Activated B cell treated with CpG ODN at 0.5 μM for 24 hours (primary cell): ENCODE measurements around the gene HOXA5. TPM values are rescaled to one million over a fixed set of nuclear protein-coding genes. Genes with fewer than 3 reads are reported as not detected.

ENCODE experiments used
- ATAC-seq: fragments of 200-7000 bp; cut with Tn5 transposase; one replicate; pipeline ENCODE4 v1.10.0; 2021; ENCODE audit warnings: low read depth, mild to moderate bottlenecking, moderate library complexity
- CTCF ChIA-PET: fragments of 350-600 bp; sonication (Branson Sonifier 250); formaldehyde crosslinking; loops from one replicate; lab custom pipeline; 2021; ENCODE audit warnings: antibody characterized with exemption; lab: Charles Lee
- POLR2A ChIA-PET: fragments of 350-600 bp; sonication (Branson Sonifier 250); formaldehyde crosslinking; loops from one replicate; lab custom pipeline; 2021; ENCODE audit warnings: antibody characterized with exemption; lab: Charles Lee
- DNase-seq: peaks from one replicate; pipeline ENCODE4 v3.0.0; 2022
- H3K27ac Mint-ChIP-seq: one replicate; pipeline ENCODE4 v1.8.0; 2020; ENCODE audit warnings: mixed read lengths
- H3K27me3 Mint-ChIP-seq: one replicate; pipeline ENCODE4 v1.8.0; 2021; ENCODE audit warnings: mixed read lengths
- H3K36me3 Mint-ChIP-seq: one replicate; pipeline ENCODE4 v1.8.0; 2021; ENCODE audit warnings: low read depth, mixed read lengths
- H3K4me1 Mint-ChIP-seq: one replicate; pipeline ENCODE4 v1.8.0; 2021; ENCODE audit warnings: mixed read lengths
- H3K4me3 Mint-ChIP-seq: one replicate; pipeline ENCODE4 v1.8.0; 2020; ENCODE audit warnings: mild to moderate bottlenecking, mixed read lengths
- H3K9me3 Mint-ChIP-seq: one replicate; pipeline ENCODE4 v1.8.0; 2020; ENCODE audit warnings: mixed read lengths
- CTCF ChIP-seq: fragments of 200-600 bp; IDR thresholded peaks from one replicate; pipeline ENCODE4 v1.8.0; 2022; ENCODE audit warnings: antibody characterized with exemption, mild to moderate bottlenecking
- intact Hi-C: fragments of 100-400 bp; cut with micrococcal nuclease; formaldehyde crosslinking; loops from one replicate; pipeline ENCODE4 v1.15.1; 2024
- total RNA-seq: library from RNA; stranded (reverse); gene quantifications from 2 replicates; pipeline ENCODE4 v1.2.3, GENCODE V29; 2022

Gene HOXA5
- total RNA-seq, 1 donor from 2014 or later: not detected

GRCh38 chr7:27102581-27103442 is 40.7 kb downstream of the HOXA5 start, which contains the start of gene HOXA2:
TSS of gene HOXA2 (minus strand) at chr7:27102683. CDS start at chr7:27102500, 183 bp downstream.
- peaks cover 24% of the 10 kb centered on the region for H3K4me1 Mint-ChIP-seq
- ChIA-PET POLR2A (no interaction called here), CTCF (no interaction called here)
- H3K9me3 Mint-ChIP-seq: no peaks in the 10 kb centered on the region
- ATAC-seq (no peak), DNase-seq (no peak)
- no peak for TF ChIP-seq CTCF
- H3K4me3 Mint-ChIP-seq: peak within 1 kb of the TSS; percentile 36
- peaks cover 10% of the 10 kb centered on the region for H3K36me3 Mint-ChIP-seq
- intact Hi-C loops: no loop called here
- H3K27me3 Mint-ChIP-seq: peaks cover 64% of the 10 kb centered on the region
- H3K27ac Mint-ChIP-seq: no peak within 1 kb of the TSS

GRCh38 chr7:27101957-27102580 is 41.4 kb downstream of the HOXA5 start:
- Mint-ChIP-seq H3K27me3 (peaks cover 71% of the 10 kb centered on the region), H3K36me3 (peaks cover 10% of the 10 kb centered on the region), H3K4me3 (peak overlapping the region; percentile 36), H3K9me3 (no peaks in the 10 kb centered on the region), H3K4me1 (peaks cover 31% of the 10 kb centered on the region), H3K27ac (no peak overlapping the region)
- ATAC-seq (no peak), DNase-seq (no peak)
- no peak for TF ChIP-seq CTCF
- ChIA-PET CTCF (no interaction called here), POLR2A (no interaction called here)
- intact Hi-C loops: no loop called here

- Mint-ChIP-seq H3K27ac (no peak overlapping the region), H3K4me1 (peaks cover 33% of the 10 kb centered on the region), H3K9me3 (no peaks in the 10 kb centered on the region), H3K36me3 (peaks cover 12% of the 10 kb centered on the region), H3K4me3 (no peak overlapping the region), H3K27me3 (peaks cover 71% of the 10 kb centered on the region)
- POLR2A ChIA-PET: no interaction called here
- intact Hi-C loops: no loop called here
- no peak for TF ChIP-seq CTCF
- ATAC-seq (no peak), DNase-seq (no peak)
- CTCF ChIA-PET: no interaction called here
These were observed 42.1 kb downstream of the HOXA5 start for GRCh38 chr7:27101171-27101956.

GRCh38 chr7:27100694-27101170 is 42.7 kb downstream of the HOXA5 start:
- no peak overlapping the region for H3K27ac Mint-ChIP-seq
- TF ChIP-seq CTCF: no peak
- DNase-seq: no peak
- no peak overlapping the region for H3K4me3 Mint-ChIP-seq
- ChIA-PET CTCF (no interaction called here), POLR2A (no interaction called here)
- ATAC-seq: no peak
- intact Hi-C loops: no loop called here
- H3K27me3 Mint-ChIP-seq: peaks cover 67% of the 10 kb centered on the region
- H3K9me3 Mint-ChIP-seq: no peaks in the 10 kb centered on the region
- H3K36me3 Mint-ChIP-seq: peaks cover 14% of the 10 kb centered on the region
- H3K4me1 Mint-ChIP-seq: peaks cover 34% of the 10 kb centered on the region
